ENCODE results near the gene HDAC4. TPM values are rescaled to one million over a fixed set of nuclear protein-coding genes. Genes with fewer than 3 reads are reported as not detected.

Gene HDAC4
- total RNA-seq, 1 experiment from 2014 or later, result 40.1 TPM

DNA sequence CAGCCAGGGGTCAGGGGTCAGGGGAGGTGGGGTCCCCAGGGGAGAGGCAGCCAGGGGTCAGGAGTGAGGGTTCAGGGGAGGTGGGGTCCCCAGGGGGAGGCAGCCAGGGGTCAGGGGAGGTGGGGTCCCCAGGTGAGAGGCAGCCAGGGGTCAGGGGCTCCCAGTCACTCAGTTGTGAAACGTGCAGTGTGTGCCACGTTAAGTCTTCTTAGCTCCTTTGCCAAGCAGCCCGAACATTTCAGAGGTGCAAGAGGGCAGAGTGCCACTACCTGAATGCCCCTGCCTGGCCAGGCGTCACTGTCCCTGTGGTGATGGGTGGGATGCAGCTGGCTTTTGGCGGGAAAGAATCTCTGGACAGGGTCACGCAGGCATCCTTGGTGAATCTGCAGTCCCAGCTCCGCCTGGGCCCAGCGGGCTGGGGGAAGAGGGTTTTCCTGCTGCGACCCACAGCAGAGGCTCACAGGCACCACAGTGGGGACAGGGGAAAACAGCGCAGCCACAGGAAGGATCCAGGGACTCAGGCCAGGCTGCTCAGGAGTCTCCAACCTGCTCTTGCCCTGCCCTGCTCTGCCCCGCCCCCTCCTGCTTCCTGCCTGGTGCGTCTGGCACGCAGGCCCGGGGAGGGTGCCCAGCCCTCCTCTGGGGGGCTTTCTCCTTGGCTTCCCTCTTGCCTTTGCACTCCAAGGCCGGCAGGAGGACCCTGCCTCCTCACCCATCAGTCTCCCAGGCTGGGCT lies 364.7 kb downstream of the HDAC4 start:
- Histone ChIP-seq H3K27ac (ENCODE audit: low read length) (no peak overlapping the region), H3K36me3 (ENCODE audit: control insufficient read depth, insufficient read depth, low read length) (no peaks in the 10 kb centered on the region), H3K27me3 (ENCODE audit: control insufficient read depth, insufficient read depth, low read length) (peaks cover 6% of the 10 kb centered on the region), H3K4me1 (ENCODE audit: control insufficient read depth, insufficient read depth, low read length) (peaks cover 5% of the 10 kb centered on the region), H3K9me3 (ENCODE audit: control insufficient read depth, insufficient read depth, low read depth, low read length) (no peaks in the 10 kb centered on the region), H3K4me3 (ENCODE audit: low read depth in 2 of 2, low read length in 2 of 2) (no peak overlapping the region)
- BruUV-seq (replicated peaks), result no TSS peak
- ATAC-seq (peak; percentile 59; the same call in 1 of the 2 replicates), DNase-seq (ENCODE audit: low read depth, low spot score) (no peak)
- TF ChIP-seq, protein P1, sequence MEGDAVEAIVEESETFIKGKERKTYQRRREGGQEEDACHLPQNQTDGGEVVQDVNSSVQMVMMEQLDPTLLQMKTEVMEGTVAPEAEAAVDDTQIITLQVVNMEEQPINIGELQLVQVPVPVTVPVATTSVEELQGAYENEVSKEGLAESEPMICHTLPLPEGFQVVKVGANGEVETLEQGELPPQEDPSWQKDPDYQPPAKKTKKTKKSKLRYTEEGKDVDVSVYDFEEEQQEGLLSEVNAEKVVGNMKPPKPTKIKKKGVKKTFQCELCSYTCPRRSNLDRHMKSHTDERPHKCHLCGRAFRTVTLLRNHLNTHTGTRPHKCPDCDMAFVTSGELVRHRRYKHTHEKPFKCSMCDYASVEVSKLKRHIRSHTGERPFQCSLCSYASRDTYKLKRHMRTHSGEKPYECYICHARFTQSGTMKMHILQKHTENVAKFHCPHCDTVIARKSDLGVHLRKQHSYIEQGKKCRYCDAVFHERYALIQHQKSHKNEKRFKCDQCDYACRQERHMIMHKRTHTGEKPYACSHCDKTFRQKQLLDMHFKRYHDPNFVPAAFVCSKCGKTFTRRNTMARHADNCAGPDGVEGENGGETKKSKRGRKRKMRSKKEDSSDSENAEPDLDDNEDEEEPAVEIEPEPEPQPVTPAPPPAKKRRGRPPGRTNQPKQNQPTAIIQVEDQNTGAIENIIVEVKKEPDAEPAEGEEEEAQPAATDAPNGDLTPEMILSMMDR (IDR thresholded peaks at IDR 0.05), result no peak
- TF ChIP-seq TCF7L2 (IDR thresholded peaks at IDR 0.05; ENCODE audit: low read depth, low read length), result no peak
- no peak for TF ChIP-seq SIN3A (IDR thresholded peaks at IDR 0.05; ENCODE audit: borderline replicate concordance, insufficient read depth, low read depth, low read length)
- TF ChIP-seq, protein P2, sequence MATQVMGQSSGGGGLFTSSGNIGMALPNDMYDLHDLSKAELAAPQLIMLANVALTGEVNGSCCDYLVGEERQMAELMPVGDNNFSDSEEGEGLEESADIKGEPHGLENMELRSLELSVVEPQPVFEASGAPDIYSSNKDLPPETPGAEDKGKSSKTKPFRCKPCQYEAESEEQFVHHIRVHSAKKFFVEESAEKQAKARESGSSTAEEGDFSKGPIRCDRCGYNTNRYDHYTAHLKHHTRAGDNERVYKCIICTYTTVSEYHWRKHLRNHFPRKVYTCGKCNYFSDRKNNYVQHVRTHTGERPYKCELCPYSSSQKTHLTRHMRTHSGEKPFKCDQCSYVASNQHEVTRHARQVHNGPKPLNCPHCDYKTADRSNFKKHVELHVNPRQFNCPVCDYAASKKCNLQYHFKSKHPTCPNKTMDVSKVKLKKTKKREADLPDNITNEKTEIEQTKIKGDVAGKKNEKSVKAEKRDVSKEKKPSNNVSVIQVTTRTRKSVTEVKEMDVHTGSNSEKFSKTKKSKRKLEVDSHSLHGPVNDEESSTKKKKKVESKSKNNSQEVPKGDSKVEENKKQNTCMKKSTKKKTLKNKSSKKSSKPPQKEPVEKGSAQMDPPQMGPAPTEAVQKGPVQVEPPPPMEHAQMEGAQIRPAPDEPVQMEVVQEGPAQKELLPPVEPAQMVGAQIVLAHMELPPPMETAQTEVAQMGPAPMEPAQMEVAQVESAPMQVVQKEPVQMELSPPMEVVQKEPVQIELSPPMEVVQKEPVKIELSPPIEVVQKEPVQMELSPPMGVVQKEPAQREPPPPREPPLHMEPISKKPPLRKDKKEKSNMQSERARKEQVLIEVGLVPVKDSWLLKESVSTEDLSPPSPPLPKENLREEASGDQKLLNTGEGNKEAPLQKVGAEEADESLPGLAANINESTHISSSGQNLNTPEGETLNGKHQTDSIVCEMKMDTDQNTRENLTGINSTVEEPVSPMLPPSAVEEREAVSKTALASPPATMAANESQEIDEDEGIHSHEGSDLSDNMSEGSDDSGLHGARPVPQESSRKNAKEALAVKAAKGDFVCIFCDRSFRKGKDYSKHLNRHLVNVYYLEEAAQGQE (IDR thresholded peaks at IDR 0.05; ENCODE audit: insufficient read depth in 1 of 2, low read depth in 2 of 2, low read length in 1 of 2), result no peak
- no peak for TF ChIP-seq POLR2AphosphoS5 (IDR thresholded peaks at IDR 0.05; ENCODE audit: low read depth, low read length)
- POLR2A ChIA-PET, result no interaction called here
- CTCF ChIA-PET, result interaction anchor here (0.6 kb wide), 1 partner anchor 57 kb away, joined by 5 read pairs; no protein-coding TSS in a partner anchor
- intact Hi-C loops (cut with micrococcal nuclease; ENCODE audit: unreplicated experiment), result loop anchor here (10.0 kb wide), 1 partner anchor 69 kb away; no protein-coding TSS in a partner anchor
- in situ Hi-C loops (cut with HindIII; ENCODE audit: low pct_unique_long_range_greater_than_20kb, low sequenced_read_pairs), result no loop called here

DNA sequence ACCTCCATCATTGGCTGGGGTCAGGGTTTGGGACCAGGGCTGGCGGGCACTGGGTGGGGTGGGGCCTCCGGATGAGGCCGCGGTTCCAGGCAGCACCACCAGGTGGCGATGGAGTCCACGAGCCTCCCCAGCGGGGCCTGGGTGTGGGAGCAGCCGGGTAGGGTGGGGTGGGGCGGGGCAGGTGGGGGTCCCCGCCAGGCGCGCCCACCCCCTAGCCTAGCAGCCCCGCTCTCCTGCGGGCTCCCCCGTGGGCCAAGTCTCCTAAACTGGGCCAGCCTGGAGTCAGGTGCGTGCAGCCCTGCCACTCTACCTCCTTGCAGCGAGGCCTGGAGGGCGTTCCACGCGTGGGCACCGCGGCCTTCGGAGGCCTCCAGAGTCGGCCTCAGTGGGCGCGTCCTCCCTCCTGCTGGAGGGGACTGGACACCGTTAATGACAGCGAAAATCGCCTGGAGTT lies 365.4 kb downstream of the HDAC4 start:
- POLR2A ChIA-PET, result no interaction called here
- no peaks in the 10 kb centered on the region for H3K36me3 ChIP-seq (ENCODE audit: control insufficient read depth, insufficient read depth, low read length)
- intact Hi-C loops (cut with micrococcal nuclease; ENCODE audit: unreplicated experiment) (loop anchor here (10.0 kb wide), 1 partner anchor 69 kb away; no protein-coding TSS in a partner anchor), in situ Hi-C loops (cut with HindIII; ENCODE audit: low pct_unique_long_range_greater_than_20kb, low sequenced_read_pairs) (no loop called here)
- peak; percentile 10 for DNase-seq (ENCODE audit: low read depth, low spot score)
- TF ChIP-seq, protein P1 (IDR thresholded peaks at IDR 0.05), result peak; percentile 95
- TF ChIP-seq TCF7L2 (IDR thresholded peaks at IDR 0.05; ENCODE audit: low read depth, low read length), result no peak
- H3K27ac ChIP-seq (ENCODE audit: low read length), result no peak overlapping the region
- peak; percentile 89 for ATAC-seq
- peaks cover 6% of the 10 kb centered on the region for H3K27me3 ChIP-seq (ENCODE audit: control insufficient read depth, insufficient read depth, low read length)
- H3K9me3 ChIP-seq (ENCODE audit: control insufficient read depth, insufficient read depth, low read depth, low read length), result no peaks in the 10 kb centered on the region
- H3K4me1 ChIP-seq (ENCODE audit: control insufficient read depth, insufficient read depth, low read length), result peaks cover 5% of the 10 kb centered on the region
- no peak overlapping the region; a peak in 1 of 4 replicates for H3K4me3 ChIP-seq (ENCODE audit: low read depth in 2 of 2, low read length in 2 of 2)
- CTCF ChIA-PET, result interaction anchor here (0.6 kb wide), 1 partner anchor 58 kb away, joined by 5 read pairs; no protein-coding TSS in a partner anchor
- no TSS peak for BruUV-seq (replicated peaks)
